ENCODE measurements around the gene NSD1.
A peak's percentile ranks its signal among the peaks of the same experiment; 100 is the strongest.
"Not testable (repeated sequence)": the region's sequence is repeated elsewhere in the genome, so short reads cannot be mapped to it uniquely, and the experiment has no call there.

The NSD1 gene

DNA sequence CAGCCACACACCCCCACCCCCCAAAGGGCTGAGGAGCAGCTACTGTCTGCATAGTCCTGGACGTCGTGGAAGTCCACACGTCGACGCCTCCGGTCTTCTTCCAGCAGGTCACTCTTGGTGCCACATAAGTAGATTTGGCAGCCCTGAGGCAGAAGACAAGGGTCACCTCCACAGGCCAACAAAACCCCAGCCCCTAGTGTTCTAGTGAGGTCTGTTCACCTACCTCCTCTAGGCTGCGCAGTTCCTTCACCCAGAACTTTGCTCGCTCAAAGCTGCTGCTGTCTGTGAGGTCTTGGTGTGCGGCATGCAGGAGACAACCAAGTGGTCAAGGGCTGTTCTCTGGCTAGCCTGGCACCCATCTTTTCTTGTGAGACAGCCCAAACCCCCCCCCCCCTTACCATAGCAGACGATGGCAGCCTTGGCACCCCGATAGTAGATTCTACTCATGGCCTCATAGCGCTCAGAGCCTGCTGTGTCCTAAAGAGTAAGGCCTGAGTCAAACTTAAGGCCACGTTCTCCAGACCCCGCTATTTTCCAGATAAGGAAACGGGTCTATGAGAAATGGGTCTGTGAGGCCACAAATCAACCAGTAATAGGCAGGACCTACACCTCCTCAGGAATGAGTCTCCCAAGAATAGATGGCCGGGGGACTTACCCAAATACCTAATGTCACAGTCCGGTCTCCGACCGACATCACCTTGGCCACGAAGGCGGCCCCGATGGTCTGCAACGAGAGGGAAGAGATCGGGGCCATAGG, 169.0 kb downstream of the NSD1 start:
- H3K4me3 ChIP-seq (replicated peaks in 1 of 2; ENCODE audit: low read depth in 2 of 2, low read length in 2 of 2) = peak overlapping the region; percentile 92 to 97
- peak in 1 of 2 donors; percentile 17 for DNase-seq (ENCODE audit: low read depth in 2 of 2)
- TF ChIP-seq, protein P1, sequence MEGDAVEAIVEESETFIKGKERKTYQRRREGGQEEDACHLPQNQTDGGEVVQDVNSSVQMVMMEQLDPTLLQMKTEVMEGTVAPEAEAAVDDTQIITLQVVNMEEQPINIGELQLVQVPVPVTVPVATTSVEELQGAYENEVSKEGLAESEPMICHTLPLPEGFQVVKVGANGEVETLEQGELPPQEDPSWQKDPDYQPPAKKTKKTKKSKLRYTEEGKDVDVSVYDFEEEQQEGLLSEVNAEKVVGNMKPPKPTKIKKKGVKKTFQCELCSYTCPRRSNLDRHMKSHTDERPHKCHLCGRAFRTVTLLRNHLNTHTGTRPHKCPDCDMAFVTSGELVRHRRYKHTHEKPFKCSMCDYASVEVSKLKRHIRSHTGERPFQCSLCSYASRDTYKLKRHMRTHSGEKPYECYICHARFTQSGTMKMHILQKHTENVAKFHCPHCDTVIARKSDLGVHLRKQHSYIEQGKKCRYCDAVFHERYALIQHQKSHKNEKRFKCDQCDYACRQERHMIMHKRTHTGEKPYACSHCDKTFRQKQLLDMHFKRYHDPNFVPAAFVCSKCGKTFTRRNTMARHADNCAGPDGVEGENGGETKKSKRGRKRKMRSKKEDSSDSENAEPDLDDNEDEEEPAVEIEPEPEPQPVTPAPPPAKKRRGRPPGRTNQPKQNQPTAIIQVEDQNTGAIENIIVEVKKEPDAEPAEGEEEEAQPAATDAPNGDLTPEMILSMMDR (IDR thresholded peaks at IDR 0.05; ENCODE audit: low read depth, low read length) = peak; percentile 8

DNA sequence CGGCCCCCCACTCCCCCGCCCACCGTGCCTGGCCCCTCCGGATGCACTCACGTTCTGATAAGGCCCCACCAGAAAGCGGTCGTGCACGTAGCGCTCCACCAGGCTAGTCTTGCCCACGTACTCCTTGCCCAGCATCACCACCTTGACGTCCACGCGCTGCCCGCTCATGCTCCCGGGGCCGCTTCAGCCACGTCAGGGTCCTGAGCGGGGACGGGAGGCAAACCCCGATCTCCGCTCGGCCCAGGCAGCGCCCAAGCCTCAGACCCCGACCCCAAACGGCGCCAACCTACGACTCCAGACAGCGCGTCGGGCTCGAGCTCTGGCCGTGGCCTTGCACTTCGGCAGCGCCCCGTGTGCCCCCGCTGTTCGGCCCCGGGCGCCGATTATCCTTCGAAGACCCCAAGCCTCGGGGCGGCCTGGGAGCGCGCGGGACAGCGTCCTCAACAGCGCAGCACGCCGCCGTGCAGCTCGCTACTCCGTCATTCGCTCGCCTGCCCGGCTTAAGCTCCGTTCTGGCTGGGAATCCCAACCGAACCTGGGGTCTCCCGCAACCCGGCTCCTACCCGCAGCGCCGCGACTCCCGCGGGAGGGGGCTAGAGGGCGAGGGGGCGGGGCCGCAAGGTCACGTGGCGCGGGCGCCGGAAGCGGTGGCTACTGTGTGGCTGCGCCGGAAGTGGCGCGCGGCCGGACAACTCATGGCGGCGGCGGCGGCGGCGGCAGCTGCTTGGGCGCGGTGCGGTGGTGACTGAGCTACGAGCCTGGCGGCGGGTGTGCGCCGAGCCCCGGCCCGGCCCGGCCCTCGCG, 169.8 kb downstream of the NSD1 start, which contains the start of the genes PRELID1 and RAB24:
Gene PRELID1 (plus strand): TSS at position 679 of the 804 bp plus-strand sequence. CDS start 187 bp downstream, outside the sequence.
Gene RAB24 (minus strand): TSS at position 599 of the 804 bp plus-strand sequence. CDS start 431 bp downstream, at position 168.
- H3K4me3 ChIP-seq (replicated peaks in 1 of 2; ENCODE audit: low read depth in 2 of 2, low read length in 2 of 2) = peak within 1 kb of the TSS; percentile 92 to 97
- peak; percentile 81 to 83 for DNase-seq (ENCODE audit: low read depth in 2 of 2)
- TF ChIP-seq, protein P1 (IDR thresholded peaks at IDR 0.05; ENCODE audit: low read depth, low read length) = peak; percentile 7

DNA sequence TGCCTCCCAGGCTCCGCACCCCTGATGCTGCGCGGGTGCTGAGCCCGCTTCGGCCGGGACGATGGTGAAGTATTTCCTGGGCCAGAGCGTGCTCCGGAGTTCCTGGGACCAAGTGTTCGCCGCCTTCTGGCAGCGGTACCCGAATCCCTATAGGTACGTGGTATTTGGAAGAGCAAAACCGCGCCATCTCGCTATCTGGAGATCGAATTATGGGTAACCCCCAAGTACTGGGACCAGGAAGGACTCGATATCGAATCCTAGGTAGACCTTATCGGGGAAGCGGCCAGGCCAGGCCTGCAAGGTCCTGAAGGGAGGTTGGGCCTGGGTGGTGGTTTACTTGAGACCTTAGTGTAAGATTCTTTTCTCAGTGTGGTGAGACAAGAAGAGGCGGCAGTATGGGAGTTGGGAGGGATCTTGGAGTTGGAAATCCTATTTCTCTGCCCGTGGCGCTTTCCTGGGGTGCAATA, 170.4 kb downstream of the NSD1 start:
- TF ChIP-seq, protein P1 (IDR thresholded peaks at IDR 0.05; ENCODE audit: low read depth, low read length) = no peak
- peak in 1 of 2 donors; percentile 24 for DNase-seq (ENCODE audit: low read depth in 2 of 2)
- peak overlapping the region; percentile 82 to 97 for H3K4me3 ChIP-seq (replicated peaks in 1 of 2; ENCODE audit: low read depth in 2 of 2, low read length in 2 of 2)

DNA sequence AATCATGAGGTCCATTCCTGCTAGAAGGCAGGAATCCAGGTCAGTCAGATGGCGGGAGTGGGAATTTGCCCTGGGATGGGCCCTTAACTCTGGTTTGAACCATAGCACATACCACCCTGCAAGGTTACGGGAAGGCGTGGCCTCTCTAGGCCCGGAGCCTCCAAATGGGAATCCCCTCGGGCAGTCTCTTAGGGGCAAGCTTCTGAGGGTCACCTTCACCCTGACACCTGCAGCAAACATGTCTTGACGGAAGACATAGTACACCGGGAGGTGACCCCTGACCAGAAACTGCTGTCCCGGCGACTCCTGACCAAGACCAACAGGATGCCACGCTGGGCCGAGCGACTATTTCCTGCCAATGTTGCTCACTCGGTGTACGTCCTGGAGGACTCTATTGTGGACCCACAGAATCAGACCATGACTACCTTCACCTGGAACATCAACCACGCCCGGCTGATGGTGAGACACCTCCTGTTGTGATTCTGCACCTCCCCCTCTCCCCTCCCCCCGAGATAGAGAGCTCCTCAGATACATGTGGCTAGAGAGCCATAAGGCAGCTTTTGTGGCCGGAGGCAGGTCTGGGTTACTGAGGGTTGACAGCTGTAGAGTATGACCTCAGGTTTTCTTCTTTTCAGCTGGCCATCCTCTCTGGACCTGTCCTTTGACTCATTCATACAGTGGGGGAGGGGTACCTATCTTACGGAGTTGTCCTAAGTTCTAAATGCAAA, 171.0 kb downstream of the NSD1 start:
- H3K4me3 ChIP-seq (replicated peaks in 1 of 2; ENCODE audit: low read depth in 2 of 2, low read length in 2 of 2) = peak overlapping the region; percentile 82 to 97
- peak in 1 of 2 donors; percentile 35 for DNase-seq (ENCODE audit: low read depth in 2 of 2)
- TF ChIP-seq, protein P1 (IDR thresholded peaks at IDR 0.05; ENCODE audit: low read depth, low read length) = no peak

DNA sequence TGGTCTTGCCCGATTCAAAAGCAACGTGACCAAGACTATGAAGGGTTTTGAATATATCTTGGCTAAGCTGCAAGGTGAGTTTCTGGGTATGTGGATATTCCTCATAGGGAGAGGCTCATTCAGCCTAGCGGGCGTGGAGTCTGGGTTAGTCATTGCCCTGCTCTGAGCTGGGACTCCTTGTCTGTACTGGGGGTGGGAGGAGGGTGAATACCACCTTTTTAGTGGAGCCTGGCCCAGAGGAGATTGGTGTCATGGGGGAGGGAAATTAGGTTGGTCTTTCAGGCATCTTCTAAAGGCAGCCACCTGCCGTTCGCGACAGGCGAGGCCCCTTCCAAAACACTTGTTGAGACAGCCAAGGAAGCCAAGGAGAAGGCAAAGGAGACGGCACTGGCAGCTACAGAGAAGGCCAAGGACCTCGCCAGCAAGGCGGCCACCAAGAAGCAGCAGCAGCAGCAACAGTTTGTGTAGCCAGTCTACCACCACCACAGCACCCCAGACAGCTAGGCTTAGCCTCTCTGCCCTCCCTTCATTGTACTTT, 172.6 kb downstream of the NSD1 start:
- not testable (repeated sequence) for H3K4me3 ChIP-seq (replicated peaks in 1 of 2; ENCODE audit: low read depth in 2 of 2, low read length in 2 of 2)
- peak in 1 of 2 donors; percentile 16 for DNase-seq (ENCODE audit: low read depth in 2 of 2)

DNA sequence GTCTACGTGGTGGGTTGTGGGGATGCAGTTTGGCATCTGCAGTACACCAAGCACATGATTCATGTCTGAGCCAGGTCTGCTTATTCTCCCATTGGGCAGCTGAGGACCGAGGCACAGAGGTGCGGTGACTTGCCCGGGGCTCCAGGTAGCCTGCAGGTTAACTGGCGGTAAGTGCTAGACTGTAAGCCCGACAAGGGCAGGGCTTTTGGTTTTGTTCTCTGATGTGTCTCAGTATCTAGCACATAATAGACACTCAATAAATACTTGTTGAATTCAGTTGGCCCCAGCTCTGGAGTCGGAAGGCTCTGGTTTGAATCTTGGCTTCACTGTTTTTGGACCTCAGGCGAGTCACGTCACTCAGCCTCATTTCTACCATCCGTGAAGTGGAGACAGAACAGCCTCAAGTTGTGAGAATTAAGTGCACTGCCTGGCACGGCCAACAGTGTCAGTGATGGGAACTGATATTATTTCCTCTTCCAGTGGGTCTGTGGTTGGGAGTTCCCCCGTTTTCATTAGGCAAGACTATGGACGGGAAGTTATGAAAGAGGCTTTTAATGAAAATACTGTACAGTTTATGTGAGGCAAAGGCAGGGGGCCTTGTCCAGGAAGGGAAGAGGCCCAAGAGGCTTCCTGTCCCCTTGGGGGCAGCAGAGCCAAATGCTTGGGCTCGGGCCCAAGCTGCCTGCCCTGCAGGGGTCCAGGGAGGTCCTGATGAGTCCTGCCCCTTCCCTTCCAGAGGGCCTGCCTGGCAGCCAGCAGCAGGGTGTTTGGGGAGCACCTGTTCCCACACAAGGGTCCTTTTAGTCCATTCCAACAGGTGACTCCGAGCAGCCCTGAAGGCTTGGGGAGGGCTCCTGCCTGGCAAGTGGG, 173.3 kb downstream of the NSD1 start:
- TF ChIP-seq, protein P1 (IDR thresholded peaks at IDR 0.05; ENCODE audit: low read depth, low read length) = no peak
- H3K4me3 ChIP-seq (replicated peaks in 1 of 2; ENCODE audit: low read depth in 2 of 2, low read length in 2 of 2) = no peak overlapping the region
- peak; percentile 53 to 54 for DNase-seq (ENCODE audit: low read depth in 2 of 2)
